A549 (cell line): ENCODE data around the gene ADGRG1. TPM values are rescaled to one million over a fixed set of nuclear protein-coding genes. Genes with fewer than 3 reads are reported as not detected.

Source experiments
- ATAC-seq, 2 experiments: fragments of 200-7000 bp in 1 of 2; fragments of >200 bp in 1 of 2; cut with Nextera tagmentation in 1 of 2; cut with Tn5 transposase in 1 of 2; 3 replicates each; pipeline versions ENCODE4 v1.8.0 to v1.9.1; 2018 to 2020; ENCODE audit warnings: mild to moderate bottlenecking in 1 of 2, moderate library complexity in 1 of 2
- CTCF ChIA-PET: fragments of 300-600 bp; sonication (Branson Sonifier 250); formaldehyde crosslinking; extraction: SDS; loops from one replicate; lab custom pipeline; 2021; ENCODE audit warnings: antibody characterized with exemption, inconsistent platforms; lab: Yijun Ruan, JAX
- POLR2A ChIA-PET: fragments of 350-600 bp; formaldehyde crosslinking; extraction: SDS; loops from one replicate; lab custom pipeline; 2021; ENCODE audit warnings: antibody characterized with exemption, inconsistent platforms; lab: Yijun Ruan, JAX
- DNase-seq, 2 experiments: peaks; one replicate each; pipeline versions ENCODE4 v3.0.0 to v3.0.0-alpha.2; 2011 to 2016; ENCODE audit warnings: low read depth in 1 of 2, low spot score in 1 of 2
- FAIRE-seq: peaks from 2 replicates; lab custom pipeline; 2011; peaks lifted over from hg19 to GRCh38; lab: Jason Lieb, UNC
- H3K27ac ChIP-seq, 2 experiments: fragments of >200 bp; sonication (Bioruptor Twin); formaldehyde crosslinking; 3 replicates each; pipeline ENCODE4 v1.5.1; 2016 to 2017
- H3K4me1 ChIP-seq: fragments of >200 bp; sonication (Bioruptor Twin); formaldehyde crosslinking; 3 replicates; pipeline ENCODE4 v1.6.1; 2016
- H3K4me2 ChIP-seq: fragments of >200 bp; sonication (Bioruptor Twin); formaldehyde crosslinking; 3 replicates; pipeline ENCODE4 v1.6.1; 2016
- H3K4me3 ChIP-seq: fragments of >200 bp; sonication (Bioruptor Twin); formaldehyde crosslinking; 3 replicates; pipeline ENCODE4 v1.5.1; 2016
- H3K9me3 ChIP-seq: fragments of >200 bp; sonication (Bioruptor Twin); formaldehyde crosslinking; 3 replicates; pipeline ENCODE4 v1.6.1; 2016
- CHD4 ChIP-seq: fragments of 200-600 bp; sonication (generic); IDR thresholded peaks from 2 replicates; pipeline ENCODE4 v1.6.1; 2016; ENCODE audit warnings: antibody characterized with exemption, mild to moderate bottlenecking, borderline replicate concordance
- CTCF ChIP-seq: fragments of >200 bp; sonication (Bioruptor Twin); formaldehyde crosslinking; IDR thresholded peaks from 3 replicates; pipeline ENCODE4 v1.5.1; 2016
- GATA3 ChIP-seq: IDR thresholded peaks from 2 replicates; pipeline ENCODE4 v1.6.1; 2012; ENCODE audit warnings: borderline replicate concordance
- HEYL ChIP-seq: fragments of 250-450 bp; sonication (Bioruptor Pico); IDR thresholded peaks from 2 replicates; pipeline ENCODE4 v1.8.0; 2021; ENCODE audit warnings: mild to moderate bottlenecking, moderate library complexity
- MAX ChIP-seq: IDR thresholded peaks from 2 replicates; pipeline ENCODE4 v1.6.1; 2012
- NFE2L2 ChIP-seq: fragments of 150-350 bp; conservative IDR thresholded peaks from 2 replicates; pipeline ENCODE4 v1.6.1; 2014; ENCODE audit warnings: low read length
- NPAS2 ChIP-seq: fragments of 250-450 bp; sonication (Bioruptor Pico); IDR thresholded peaks from 2 replicates; pipeline ENCODE4 v1.8.0; 2022; ENCODE audit warnings: mild to moderate bottlenecking, moderate library complexity, borderline replicate concordance
- NR3C1 ChIP-seq: fragments of >200 bp; sonication (Bioruptor Twin); formaldehyde crosslinking; IDR thresholded peaks from 3 replicates; pipeline ENCODE4 v1.6.1; 2017
- POLR2AphosphoS2 ChIP-seq: conservative IDR thresholded peaks from 2 replicates; pipeline ENCODE4 v1.6.1; 2012; ENCODE audit warnings: low read length, improper control_type of control experiment, inconsistent platforms
- RNF2 ChIP-seq: fragments of 200-600 bp; sonication (generic); IDR thresholded peaks from 2 replicates; pipeline ENCODE4 v1.6.1; 2016; ENCODE audit warnings: low read depth, mild to moderate bottlenecking, antibody characterized with exemption, moderate library complexity, borderline replicate concordance
- TFCP2L1 ChIP-seq: fragments of 250-450 bp; sonication (Bioruptor Pico); IDR thresholded peaks from 2 replicates; pipeline ENCODE4 v1.5.0; 2021; ENCODE audit warnings: mild to moderate bottlenecking
- USF2 ChIP-seq: fragments of 450-650 bp; IDR thresholded peaks from 2 replicates; pipeline ENCODE4 v1.6.1; 2014; ENCODE audit warnings: antibody characterized with exemption
- ZFP36 ChIP-seq: fragments of 450-650 bp; IDR thresholded peaks from 2 replicates; pipeline ENCODE4 v1.6.1; 2014; ENCODE audit warnings: borderline replicate concordance; ENCODE audit not compliant: partially characterized antibody
- WGBS: methylation state at CpG from one replicate; pipeline ENCODE4 v1.1.6; 2017; ENCODE audit errors: missing lambda C conversion rate; 5-methylcytosine and 5-hydroxymethylcytosine counted together
- polyA plus RNA-seq, 4 experiments: library from polyadenylated mRNA; depleted of rRNA in 3 of 4; stranded (reverse); fragments of >200 nt; fragmentation: RNase III in 1 of 4; extraction: RNeasy Plus Mini Kit Qiagen cat#74134 plus additional on column Dnase treatment in 1 of 4; gene quantifications; 2 replicates in 3 of 4; 3 replicates in 1 of 4; pipeline ENCODE4 v1.2.3, GENCODE V29; 2011 to 2017

ADGRG1 gene
- polyA plus RNA-seq, 2 of the 4 experiments (the other 2 are of a cell fraction): 28.3 to 142 TPM

GRCh38 chr16:57652695-57653471 lies 24.5 kb downstream of the ADGRG1 start:
- CTCF ChIA-PET: interaction anchor here (0.6 to 16.2 kb wide), 7 partner anchors 10 to 469 kb away, joined by 3 to 785 read pairs (median 3); no protein-coding TSS in a partner anchor
- FAIRE-seq (no peak), ATAC-seq (no peak), DNase-seq (no peak)
- no peak overlapping the region for H3K4me2 ChIP-seq
- H3K4me1 ChIP-seq: peaks cover 3% of the 10 kb centered on the region; the same call in 1 of the 3 replicates
- no peak for TF ChIP-seq CTCF
- no peak for TF ChIP-seq NPAS2
- no peak for TF ChIP-seq NR3C1
- TF ChIP-seq USF2: no peak
- POLR2A ChIA-PET: no interaction called here
- H3K4me3 ChIP-seq: no peak overlapping the region
- H3K27ac ChIP-seq: peak overlapping the region in 1 of 2 experiments; percentile 25; a peak in 1 of 6 replicates
- WGBS: 94% methylated on average over 13 of the region's 23 CpGs
- H3K9me3 ChIP-seq: no peaks in the 10 kb centered on the region

- FAIRE-seq: no peak
- no peaks in the 10 kb centered on the region for H3K4me1 ChIP-seq
- ATAC-seq: no peak
- peak overlapping the region in 1 of 2 experiments; percentile 25; a peak in 1 of 6 replicates for H3K27ac ChIP-seq
- 82% methylated on average over 8 of the region's 16 CpGs for whole genome bisulfite sequencing
- H3K9me3 ChIP-seq: no peaks in the 10 kb centered on the region
- ChIA-PET POLR2A (no interaction called here), CTCF (interaction anchor here (0.9 to 16.2 kb wide), 3 partner anchors 17 to 69 kb away, joined by 3 to 785 read pairs (median 4); no protein-coding TSS in a partner anchor)
- no peak overlapping the region for H3K4me2 ChIP-seq
- no peak overlapping the region for H3K4me3 ChIP-seq
- no peak for TF ChIP-seq HEYL (CRISPR knock-in tag)
- TF ChIP-seq CHD4: no peak
- no peak for TF ChIP-seq RNF2
- no peak for TF ChIP-seq MAX
- no peak for TF ChIP-seq NFE2L2
- DNase-seq: no peak
These were observed 25.5 kb downstream of the ADGRG1 start for GRCh38 chr16:57653936-57654335.

GRCh38 chr16:57656342-57656955 lies 28.0 kb downstream of the ADGRG1 start:
- ATAC-seq (no peak), FAIRE-seq (no peak), DNase-seq (no peak)
- H3K4me3 ChIP-seq: no peak overlapping the region
- no peak overlapping the region for H3K4me2 ChIP-seq
- ChIA-PET POLR2A (no interaction called here), CTCF (interaction anchor here (0.6 to 16.2 kb wide), 2 partner anchors 68 to 156 kb away, joined by 3 to 785 read pairs; no protein-coding TSS in a partner anchor)
- H3K27ac ChIP-seq: no peak overlapping the region
- TF ChIP-seq ZFP36 (peak; percentile 28), POLR2AphosphoS2 (no peak)
- WGBS: 78% methylated on average over 11 of the region's 11 CpGs
- no peaks in the 10 kb centered on the region for H3K9me3 ChIP-seq
- H3K4me1 ChIP-seq: no peaks in the 10 kb centered on the region

GRCh38 chr16:57657228-57657627 lies 28.8 kb downstream of the ADGRG1 start:
- no peak overlapping the region for H3K4me3 ChIP-seq
- no peak for FAIRE-seq
- POLR2A ChIA-PET: no interaction called here
- no peak for TF ChIP-seq TFCP2L1 (CRISPR knock-in tag)
- TF ChIP-seq GATA3: no peak
- TF ChIP-seq, all 56 proteins: peak for 0
- no peaks in the 10 kb centered on the region for H3K9me3 ChIP-seq
- WGBS: 94% methylated on average over 11 of the region's 13 CpGs
- H3K4me2 ChIP-seq: no peak overlapping the region
- ATAC-seq (no peak), DNase-seq (no peak)
- CTCF ChIA-PET: interaction anchor here (0.6 to 16.2 kb wide), 3 partner anchors 8 to 69 kb away, joined by 3 to 785 read pairs (median 17); no protein-coding TSS in a partner anchor
- H3K4me1 ChIP-seq: no peaks in the 10 kb centered on the region
- no peak overlapping the region for H3K27ac ChIP-seq
